K562 (cell line): Measurements from ENCODE around the gene OLR1. TPM values are rescaled to one million over a fixed set of nuclear protein-coding genes. Genes with fewer than 3 reads are reported as not detected.

ENCODE experiments used
- ATAC-seq: fragments of 200-7000 bp; cut with Tn5 transposase; 3 replicates; pipeline ENCODE4 v1.9.1; 2020; ENCODE audit warnings: moderate library complexity
- BruUV-seq: library from RNA; stranded (reverse); fragments of 400-500 nt; replicated peaks from 2 replicates; lab custom pipeline; 2021; lab: Mats Ljungman, UMichigan
- CTCF ChIA-PET: fragments of 300-600 bp; formaldehyde crosslinking; extraction: SDS; loops from one replicate; lab custom pipeline; 2021; ENCODE audit warnings: low intra/inter-chr PET ratio; lab: Yijun Ruan, JAX
- POLR2A ChIA-PET: fragments of 300-600, 350-650 bp; sonication (Branson Sonifier 250); formaldehyde crosslinking; extraction: SDS; loops from one replicate; lab custom pipeline; 2021; ENCODE audit warnings: antibody characterized with exemption, inconsistent platforms; lab: Yijun Ruan, JAX
- DNase-seq, 4 experiments: peaks; one replicate each; pipeline versions ENCODE4 v3.0.0 to v3.0.0-alpha.2; 2011 to 2018; ENCODE audit warnings: low spot score in 3 of 4, mixed read lengths in 3 of 4; ENCODE audit errors: extremely low read depth in 1 of 4
- FAIRE-seq: peaks from 2 replicates; lab custom pipeline; 2011; peaks lifted over from hg19 to GRCh38; lab: Jason Lieb, UNC
- H2AFZ ChIP-seq: 2 replicates; pipeline ENCODE4 v1.6.0; 2011; ENCODE audit warnings: low read depth, low read length, control low read depth, inconsistent platforms
- H3K27ac ChIP-seq: fragments of 200-600 bp; 3 replicates; pipeline ENCODE4 v1.8.0; 2011; ENCODE audit warnings: low read depth, mild to moderate bottlenecking, control low read depth, inconsistent platforms, low read length, moderate library complexity, mixed read lengths; ENCODE audit errors: extremely low read depth
- H3K27me3 ChIP-seq, 2 experiments: fragments of 300-600 bp in 1 of 2; 2 replicates in 1 of 2; 3 replicates in 1 of 2; pipeline versions ENCODE4 v1.6.0 to v1.8.0; 2011; ENCODE audit warnings: inconsistent platforms in 2 of 2, low read length in 2 of 2, mild to moderate bottlenecking in 1 of 2, mixed read lengths in 1 of 2, moderate library complexity in 1 of 2; ENCODE audit not compliant: control insufficient read depth in 2 of 2, insufficient read depth in 2 of 2
- H3K36me3 ChIP-seq: fragments of 300-600 bp; 3 replicates; pipeline ENCODE4 v1.8.0; 2011; ENCODE audit warnings: mild to moderate bottlenecking, low read length, inconsistent platforms; ENCODE audit not compliant: control insufficient read depth, insufficient read depth
- H3K4me1 ChIP-seq, 2 experiments: fragments of 200-600 bp in 1 of 2; replicated peaks in 1 of 2; 2 replicates in 1 of 2; 3 replicates in 1 of 2; pipeline versions ENCODE4 v1.5.1 to v1.8.0; 2011; ENCODE audit warnings: inconsistent platforms in 2 of 2, low read length in 2 of 2, mild to moderate bottlenecking in 1 of 2, mixed read lengths in 1 of 2, moderate library complexity in 1 of 2; ENCODE audit not compliant: control insufficient read depth in 2 of 2, insufficient read depth in 2 of 2
- H3K4me2 ChIP-seq: 2 replicates; pipeline ENCODE4 v1.6.1; 2011; ENCODE audit warnings: low read length, control low read depth, inconsistent platforms, mixed read lengths; ENCODE audit not compliant: insufficient read depth
- H3K4me3 ChIP-seq: fragments of 200-600 bp; sonication (generic), shearing (Covaris generic); 2 replicates; pipeline ENCODE4 v1.5.1; 2016; ENCODE audit warnings: control low read depth, inconsistent platforms
- H3K79me2 ChIP-seq: fragments of 200-600 bp; 3 replicates; pipeline ENCODE4 v1.8.0; 2011; ENCODE audit warnings: low read length, inconsistent platforms; ENCODE audit not compliant: control insufficient read depth, insufficient read depth
- H3K9ac ChIP-seq, 2 experiments: 2 replicates each; pipeline versions ENCODE4 v1.6.0 to v1.6.1; 2011; ENCODE audit warnings: low read depth in 2 of 2, low read length in 2 of 2, control low read depth in 1 of 2, inconsistent platforms in 1 of 2, mild to moderate bottlenecking in 1 of 2, mixed read lengths in 1 of 2; ENCODE audit not compliant: insufficient read depth in 1 of 2
- H3K9me1 ChIP-seq: one replicate; pipeline ENCODE4 v1.6.0; 2011; ENCODE audit warnings: inconsistent platforms, mild to moderate bottlenecking, low read length, moderate library complexity; ENCODE audit not compliant: control insufficient read depth, insufficient read depth
- H3K9me3 ChIP-seq: replicated peaks from 2 replicates; pipeline ENCODE4 v1.5.1; 2011; ENCODE audit warnings: low read depth, low read length, inconsistent platforms; ENCODE audit not compliant: control insufficient read depth, insufficient read depth
- H4K20me1 ChIP-seq: replicated peaks from 2 replicates; pipeline ENCODE4 v1.6.1; 2011; ENCODE audit warnings: low read length, inconsistent platforms, mixed read lengths; ENCODE audit not compliant: control insufficient read depth, insufficient read depth
- GTF2A2 ChIP-seq: IDR thresholded peaks from 2 replicates; pipeline ENCODE4 v1.6.1; 2016; ENCODE audit warnings: mild to moderate bottlenecking, missing genetic modification characterization, missing compliant biosample characterization
- HOXB6 ChIP-seq: fragments of 250-450 bp; sonication (Bioruptor Pico); IDR thresholded peaks from 2 replicates; pipeline ENCODE4 v1.5.1; 2022; ENCODE audit warnings: mild to moderate bottlenecking, borderline replicate concordance
- MCM5 ChIP-seq: fragments of 450-650 bp; IDR thresholded peaks from 2 replicates; pipeline ENCODE4 v1.6.1; 2016; ENCODE audit warnings: low read depth
- MTA3 ChIP-seq: fragments of 450-650 bp; formaldehyde crosslinking; IDR thresholded peaks from 2 replicates; pipeline ENCODE4 v1.6.1; 2017; ENCODE audit warnings: mild to moderate bottlenecking, borderline replicate concordance
- RBBP5 ChIP-seq: fragments of 200-600 bp; sonication (generic); IDR thresholded peaks from 2 replicates; pipeline ENCODE4 v1.6.1; 2012; ENCODE audit warnings: borderline replicate concordance, mild to moderate bottlenecking, low read length, control low read depth, inconsistent platforms; ENCODE audit not compliant: insufficient read depth, poor library complexity, severe bottlenecking
- RBM34 ChIP-seq: fragments of 200-400 bp; formaldehyde crosslinking; IDR thresholded peaks from 2 replicates; pipeline ENCODE4 v1.6.1; 2018; ENCODE audit warnings: low read length, borderline replicate concordance; ENCODE audit not compliant: insufficient read depth
- SIRT6 ChIP-seq: IDR thresholded peaks from one replicate; pipeline ENCODE4 v1.6.1; 2012; ENCODE audit warnings: low read depth, mild to moderate bottlenecking, control low read depth, inconsistent platforms, low read length, moderate library complexity
- SLC30A9 ChIP-seq: fragments of 250-450 bp; sonication (Bioruptor Pico); IDR thresholded peaks from 2 replicates; pipeline ENCODE4 v1.8.0; 2022; ENCODE audit warnings: mild to moderate bottlenecking, moderate library complexity
- STAG1 ChIP-seq: sonication (generic); formaldehyde crosslinking; IDR thresholded peaks from 2 replicates; pipeline ENCODE4 v1.5.0; 2020; ENCODE audit warnings: missing genetic modification reagents, borderline replicate concordance
- ZNF586 ChIP-seq: fragments of 450-650 bp; formaldehyde crosslinking; conservative IDR thresholded peaks from 2 replicates; pipeline ENCODE4 v1.4.0; 2020; ENCODE audit warnings: mild to moderate bottlenecking, moderate library complexity
- ZSCAN32 ChIP-seq: fragments of 450-650 bp; formaldehyde crosslinking; IDR thresholded peaks from 2 replicates; pipeline ENCODE4 v1.4.0; 2020; ENCODE audit warnings: mild to moderate bottlenecking, moderate library complexity
- WGBS: fragments of 100-300 bp; shearing (Covaris generic); methylation state at CpG from one replicate; pipeline ENCODE4 v1.1.6; 2016; ENCODE audit warnings: low coverage, mixed read lengths; ENCODE audit not compliant: insufficient coverage; ENCODE audit errors: missing lambda C conversion rate; 5-methylcytosine and 5-hydroxymethylcytosine counted together
- in situ Hi-C: fragments of 300-500 bp; cut with MboI; formaldehyde crosslinking; loops from 4 replicates; pipeline ENCODE4 v1.15.0; 2018; ENCODE audit warnings: inconsistent platforms, mixed read lengths
- intact Hi-C: fragments of 100-400 bp; cut with micrococcal nuclease; formaldehyde crosslinking; loops from 2 replicates; pipeline ENCODE4 v1.14.2; 2022
- polyA plus RNA-seq, 8 experiments: library from polyadenylated mRNA; depleted of rRNA in 4 of 8; stranded (reverse) in 5 of 8; unstranded in 3 of 8; fragments of >200 nt; fragmentation: Nextera tagmentation in 2 of 8; fragmentation: Illumina TruSeq in 1 of 8; extraction: Ambion mirVana in 2 of 8; extraction: Trizol in 1 of 8; gene quantifications; 2 replicates each; pipeline versions ENCODE4 v1.2.1 to v1.2.3, GENCODE V29; 2011 to 2014; ENCODE audit warnings: inconsistent platforms in 1 of 8, missing spikeins in 1 of 8
- total RNA-seq, 7 experiments: library from RNA; depleted of rRNA in 6 of 7; stranded (reverse); fragments of >200 nt in 6 of 7; fragmentation: Illumina TruSeq in 2 of 7; extraction: Trizol in 2 of 7; gene quantifications; 2 replicates each; pipeline versions ENCODE4 v1.2.1 to v1.2.3, GENCODE V29; 2011 to 2021; ENCODE audit warnings: low replicate concordance in 1 of 7
- TF ChIP-seq, protein P1 (sequence below): sonication (generic); formaldehyde crosslinking; IDR thresholded peaks from 2 replicates; pipeline ENCODE4 v1.9.0; 2022; ENCODE audit warnings: mild to moderate bottlenecking, missing genetic modification reagents
- TF ChIP-seq, protein P2 (sequence below): fragments of 250-450 bp; sonication (Bioruptor Pico); IDR thresholded peaks from 2 replicates; pipeline ENCODE4 v1.5.0; 2022; ENCODE audit warnings: mild to moderate bottlenecking
- TF ChIP-seq, protein P3 (sequence below): fragments of 250-450 bp; sonication (Bioruptor Pico); IDR thresholded peaks from 2 replicates; pipeline ENCODE4 v1.4.0; 2020
- TF ChIP-seq, protein P4 (sequence below): IDR thresholded peaks from 2 replicates; pipeline ENCODE4 v1.6.1; 2011; ENCODE audit not compliant: insufficient read length; ENCODE audit errors: extremely low read depth
- TF ChIP-seq, protein P5 (sequence below): sonication (generic); formaldehyde crosslinking; IDR thresholded peaks from 2 replicates; pipeline ENCODE4 v1.9.0; 2022; ENCODE audit warnings: mild to moderate bottlenecking, missing genetic modification reagents

Gene OLR1
- total and polyA plus RNA-seq, 9 of the 15 experiments (the other 6 are each of a cell fraction or from before 2014, with no cell fraction given): not detected

DNA sequence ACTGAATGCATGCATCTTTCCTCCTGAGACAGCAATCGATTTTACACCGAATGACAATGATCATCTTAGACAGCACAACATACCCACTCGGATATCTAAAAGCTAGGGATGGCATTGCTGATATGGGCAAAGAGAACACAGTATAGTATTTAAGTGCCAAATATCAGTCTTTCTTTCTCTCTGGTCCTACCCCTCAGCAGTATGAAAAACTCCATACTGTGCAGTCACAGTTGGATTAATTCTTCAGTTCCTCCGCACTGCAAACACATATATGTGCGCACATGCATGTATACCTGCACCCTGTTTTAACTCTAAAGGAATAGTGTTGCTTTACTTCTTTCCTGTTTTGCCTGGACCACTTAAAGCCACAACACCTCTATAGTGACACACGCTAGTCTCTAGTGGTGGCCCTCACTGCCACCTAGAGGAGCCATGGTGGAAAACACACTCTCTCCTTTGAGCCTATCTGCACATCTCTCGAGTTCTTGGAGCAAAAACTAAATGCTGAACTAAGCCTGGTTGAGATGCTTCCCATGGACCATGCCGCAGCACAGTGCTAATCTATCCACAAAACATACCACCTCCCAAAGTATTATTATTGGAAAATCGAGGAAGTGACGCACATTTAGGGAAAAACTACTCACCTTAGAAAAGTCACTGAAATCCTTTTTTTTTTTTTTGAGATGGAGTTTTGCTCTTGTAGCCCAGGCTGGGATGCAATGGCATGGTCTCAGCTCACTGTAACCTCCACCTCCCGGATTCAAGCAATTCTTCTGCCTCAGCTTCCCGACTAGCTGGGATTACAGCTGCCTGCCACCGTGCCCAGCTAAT, 18.8 kb upstream of the OLR1 start:
- intact Hi-C loops: loop anchor here (1.0 kb wide), 1 partner anchor 37 kb away; no protein-coding TSS in a partner anchor
- H4K20me1 ChIP-seq: 0 out of 2 replicates have a peak, but pooled peaks cover 3% of the 10 kb centered on the region
- peak; percentile 81 for FAIRE-seq
- TF ChIP-seq HOXB6 (CRISPR knock-in tag) (no peak), ZSCAN32 (no peak), MCM5 (no peak), SIRT6 (no peak), MTA3 (no peak), STAG1 (peak; percentile 20; the same call in 1 of the 2 replicates), RBM34 (no peak), SLC30A9 (no peak), GTF2A2 (tag) (no peak), ZNF586 (CRISPR knock-in tag) (no peak), RBBP5 (no peak)
- TF ChIP-seq, protein P1, sequence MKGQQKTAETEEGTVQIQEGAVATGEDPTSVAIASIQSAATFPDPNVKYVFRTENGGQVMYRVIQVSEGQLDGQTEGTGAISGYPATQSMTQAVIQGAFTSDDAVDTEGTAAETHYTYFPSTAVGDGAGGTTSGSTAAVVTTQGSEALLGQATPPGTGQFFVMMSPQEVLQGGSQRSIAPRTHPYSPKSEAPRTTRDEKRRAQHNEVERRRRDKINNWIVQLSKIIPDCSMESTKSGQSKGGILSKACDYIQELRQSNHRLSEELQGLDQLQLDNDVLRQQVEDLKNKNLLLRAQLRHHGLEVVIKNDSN (CRISPR knock-in tag): no peak
- TF ChIP-seq, protein P2, sequence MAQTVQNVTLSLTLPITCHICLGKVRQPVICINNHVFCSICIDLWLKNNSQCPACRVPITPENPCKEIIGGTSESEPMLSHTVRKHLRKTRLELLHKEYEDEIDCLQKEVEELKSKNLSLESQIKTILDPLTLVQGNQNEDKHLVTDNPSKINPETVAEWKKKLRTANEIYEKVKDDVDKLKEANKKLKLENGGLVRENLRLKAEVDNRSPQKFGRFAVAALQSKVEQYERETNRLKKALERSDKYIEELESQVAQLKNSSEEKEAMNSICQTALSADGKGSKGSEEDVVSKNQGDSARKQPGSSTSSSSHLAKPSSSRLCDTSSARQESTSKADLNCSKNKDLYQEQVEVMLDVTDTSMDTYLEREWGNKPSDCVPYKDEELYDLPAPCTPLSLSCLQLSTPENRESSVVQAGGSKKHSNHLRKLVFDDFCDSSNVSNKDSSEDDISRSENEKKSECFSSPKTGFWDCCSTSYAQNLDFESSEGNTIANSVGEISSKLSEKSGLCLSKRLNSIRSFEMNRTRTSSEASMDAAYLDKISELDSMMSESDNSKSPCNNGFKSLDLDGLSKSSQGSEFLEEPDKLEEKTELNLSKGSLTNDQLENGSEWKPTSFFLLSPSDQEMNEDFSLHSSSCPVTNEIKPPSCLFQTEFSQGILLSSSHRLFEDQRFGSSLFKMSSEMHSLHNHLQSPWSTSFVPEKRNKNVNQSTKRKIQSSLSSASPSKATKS (CRISPR knock-in tag): no peak
- TF ChIP-seq, protein P3, sequence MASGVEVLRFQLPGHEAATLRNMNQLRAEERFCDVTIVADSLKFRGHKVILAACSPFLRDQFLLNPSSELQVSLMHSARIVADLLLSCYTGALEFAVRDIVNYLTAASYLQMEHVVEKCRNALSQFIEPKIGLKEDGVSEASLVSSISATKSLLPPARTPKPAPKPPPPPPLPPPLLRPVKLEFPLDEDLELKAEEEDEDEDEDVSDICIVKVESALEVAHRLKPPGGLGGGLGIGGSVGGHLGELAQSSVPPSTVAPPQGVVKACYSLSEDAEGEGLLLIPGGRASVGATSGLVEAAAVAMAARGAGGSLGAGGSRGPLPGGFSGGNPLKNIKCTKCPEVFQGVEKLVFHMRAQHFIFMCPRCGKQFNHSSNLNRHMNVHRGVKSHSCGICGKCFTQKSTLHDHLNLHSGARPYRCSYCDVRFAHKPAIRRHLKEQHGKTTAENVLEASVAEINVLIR (CRISPR knock-in tag): no peak
- TF ChIP-seq, protein P4, sequence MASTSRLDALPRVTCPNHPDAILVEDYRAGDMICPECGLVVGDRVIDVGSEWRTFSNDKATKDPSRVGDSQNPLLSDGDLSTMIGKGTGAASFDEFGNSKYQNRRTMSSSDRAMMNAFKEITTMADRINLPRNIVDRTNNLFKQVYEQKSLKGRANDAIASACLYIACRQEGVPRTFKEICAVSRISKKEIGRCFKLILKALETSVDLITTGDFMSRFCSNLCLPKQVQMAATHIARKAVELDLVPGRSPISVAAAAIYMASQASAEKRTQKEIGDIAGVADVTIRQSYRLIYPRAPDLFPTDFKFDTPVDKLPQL: no peak
- TF ChIP-seq, protein P5, sequence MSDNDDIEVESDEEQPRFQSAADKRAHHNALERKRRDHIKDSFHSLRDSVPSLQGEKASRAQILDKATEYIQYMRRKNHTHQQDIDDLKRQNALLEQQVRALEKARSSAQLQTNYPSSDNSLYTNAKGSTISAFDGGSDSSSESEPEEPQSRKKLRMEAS (CRISPR knock-in tag): no peak

More for the DNA sequence above, 18.8 kb upstream of the OLR1 start:
- DNase-seq (peak; percentile 34 to 55 (median 41)), ATAC-seq (peak; percentile 96)
- Histone ChIP-seq H3K4me3 (no peak overlapping the region), H3K4me2 (no peak overlapping the region), H3K9me3 (no peaks in the 10 kb centered on the region), H3K9ac (no peak overlapping the region), H3K36me3 (no peaks in the 10 kb centered on the region), H3K27me3 (peaks cover 0 to 17% of the 10 kb centered on the region in 2 experiments; a peak in 2 of 5 replicates), H2AFZ (no peak overlapping the region), H3K4me1 (no peaks in the 10 kb centered on the region; a peak in 1 of 5 replicates), H3K79me2 (no peaks in the 10 kb centered on the region), H3K9me1 (no peaks in the 10 kb centered on the region), H3K27ac (no peak overlapping the region)
- WGBS: 0% methylated on average over 13 of the region's 13 CpGs
- in situ Hi-C loops: no loop called here
- BruUV-seq: no TSS peak
- ChIA-PET POLR2A (interaction anchor here (0.7 to 1.2 kb wide), 2 partner anchors 33 to 97 kb away, joined by 3 to 4 read pairs; no protein-coding TSS in a partner anchor), CTCF (interaction anchor here (0.6 to 0.9 kb wide), 2 partner anchors 36 to 920 kb away, joined by 3 to 4 read pairs; no protein-coding TSS in a partner anchor)
